ENCODE measurements around the gene SPRR2G.

DNA sequence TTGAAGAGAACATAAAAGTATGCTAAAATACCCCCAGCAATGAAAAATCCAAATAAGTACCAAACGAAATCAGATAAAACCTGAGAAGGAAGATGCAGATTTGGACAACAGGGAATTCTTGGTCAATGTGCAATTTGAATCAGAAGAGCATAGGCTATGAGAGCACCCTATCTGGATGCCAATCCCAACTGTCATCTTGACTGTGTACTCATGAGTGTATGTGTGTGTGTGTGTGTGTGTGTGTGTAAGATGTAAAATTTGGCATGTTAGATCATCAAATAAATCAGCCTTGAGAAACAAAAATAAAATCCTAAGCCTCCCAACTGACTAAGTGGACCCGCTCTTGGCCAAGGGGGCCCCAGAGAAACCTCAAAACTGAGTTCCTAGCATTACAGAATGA lies 18.0 kb upstream of the SPRR2G start:
- TF ChIP-seq CTCF (optimal IDR thresholded peaks at IDR 0.05 in 1 of 3, IDR thresholded peaks at IDR 0.05 in 1 of 3, conservative IDR thresholded peaks at IDR 0.05 in 1 of 3; ENCODE audit: extremely low read depth in 1 of 3, insufficient read depth in 2 of 3, low read length in 3 of 3) (no peak), EZH2 (IDR thresholded peaks at IDR 0.05; ENCODE audit: low read length) (no peak)

Measured in keratinocyte (primary cell).